Activated CD4-positive, alpha-beta T cell treated with anti-CD3 and anti-CD28 coated beads, Interleukin-2, amount 50 U/mL, for 4 hours (primary cell): ENCODE results near the gene ZNF415.
A peak's percentile ranks its signal among the peaks of the same experiment; 100 is the strongest.
"Not testable (repeated sequence)": the region's sequence is repeated elsewhere in the genome, so short reads cannot be mapped to it uniquely, and the experiment has no call there.

ENCODE experiments used
- DNase-seq, 2 experiments: peaks; one replicate each; pipeline ENCODE4 v3.0.0-alpha.2; 2020

ZNF415 gene

GRCh38 chr19:53132141-53132991 is at the start of gene ZNF415:
TSS of gene ZNF415 (minus strand) at chr19:53132910. CDS start at chr19:53122676, 10,234 bp downstream.
- peak in 1 of 2 experiments; percentile 8 for DNase-seq

DNA sequence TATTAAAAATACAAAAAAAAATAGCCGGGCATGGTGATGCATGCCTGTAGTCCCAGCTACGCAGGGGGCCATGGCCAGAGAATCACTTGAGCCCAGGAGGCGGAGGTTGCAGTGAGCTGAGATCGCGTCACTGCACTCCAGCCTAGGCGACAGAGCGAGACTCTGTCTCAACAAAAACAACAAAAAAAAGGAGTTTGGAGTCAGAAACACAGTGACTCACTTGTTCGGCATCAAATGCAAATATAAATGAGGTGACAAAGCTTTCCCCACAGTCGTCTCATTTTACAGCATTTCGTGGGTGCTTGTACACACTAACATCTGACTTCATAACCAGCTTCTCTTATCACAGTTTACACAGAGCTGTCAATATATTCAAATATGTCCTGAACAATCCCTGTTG is 49.5 kb upstream of the ZNF415 start:
- DNase-seq: no peak

DNA sequence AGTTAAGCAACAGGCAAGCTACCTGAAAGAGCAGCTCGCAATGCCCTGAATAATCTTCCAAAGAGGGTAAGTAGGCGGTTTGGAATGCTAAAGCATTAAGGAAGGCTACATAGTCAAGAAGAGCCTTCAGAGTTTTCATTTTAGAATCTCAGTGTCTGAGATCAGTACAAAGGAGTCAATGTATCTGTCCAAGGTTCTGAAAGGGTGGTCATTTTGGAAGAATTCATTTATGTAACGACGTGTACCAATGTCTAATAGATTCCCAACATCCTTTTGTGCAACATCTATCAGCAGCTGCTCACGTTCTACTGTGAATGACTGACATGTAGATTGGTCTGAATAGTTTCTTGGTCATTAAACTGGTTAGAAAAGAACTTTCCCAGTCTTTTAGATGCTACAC is 45.3 kb upstream of the ZNF415 start:
- DNase-seq: no peak

GRCh38 chr19:53172889-53173288 is 40.2 kb upstream of the ZNF415 start:
- DNase-seq: no peak

GRCh38 chr19:53165691-53166091 is 33.0 kb upstream of the ZNF415 start:
- no peak for DNase-seq

DNA sequence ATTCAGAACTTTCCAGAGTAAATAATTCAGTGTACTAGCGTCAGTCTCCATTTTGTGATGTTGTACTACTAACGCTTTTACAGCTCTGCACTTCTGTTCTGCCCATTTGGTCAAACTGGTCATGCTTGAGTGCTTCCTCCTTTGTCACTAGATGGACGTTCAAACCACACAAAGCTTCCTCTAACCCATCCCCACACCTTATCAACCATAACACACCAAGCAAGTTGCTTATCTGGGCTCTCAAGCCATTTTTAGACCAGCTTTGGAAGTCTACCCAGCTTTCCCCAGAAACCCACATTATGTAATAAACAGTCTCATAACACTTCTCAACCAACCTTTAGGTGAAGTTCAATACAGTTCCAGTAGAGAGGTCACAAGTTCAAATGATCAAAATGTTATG is 28.4 kb upstream of the ZNF415 start:
- DNase-seq: no peak

GRCh38 chr19:53160350-53160749 is 27.6 kb upstream of the ZNF415 start:
- no peak for DNase-seq

GRCh38 chr19:53158119-53158656 is 25.5 kb upstream of the ZNF415 start:
- DNase-seq: peak; percentile 3 to 11

GRCh38 chr19:53157626-53158025 is 24.9 kb upstream of the ZNF415 start:
- DNase-seq: no peak

- DNase-seq: no peak
These were observed 24.1 kb upstream of the ZNF415 start for GRCh38 chr19:53156850-53157249.

GRCh38 chr19:53147645-53148044 is 14.9 kb upstream of the ZNF415 start:
- no peak for DNase-seq

- no peak for DNase-seq
These were observed 7.6 kb upstream of the ZNF415 start for GRCh38 chr19:53140351-53140750.

DNA sequence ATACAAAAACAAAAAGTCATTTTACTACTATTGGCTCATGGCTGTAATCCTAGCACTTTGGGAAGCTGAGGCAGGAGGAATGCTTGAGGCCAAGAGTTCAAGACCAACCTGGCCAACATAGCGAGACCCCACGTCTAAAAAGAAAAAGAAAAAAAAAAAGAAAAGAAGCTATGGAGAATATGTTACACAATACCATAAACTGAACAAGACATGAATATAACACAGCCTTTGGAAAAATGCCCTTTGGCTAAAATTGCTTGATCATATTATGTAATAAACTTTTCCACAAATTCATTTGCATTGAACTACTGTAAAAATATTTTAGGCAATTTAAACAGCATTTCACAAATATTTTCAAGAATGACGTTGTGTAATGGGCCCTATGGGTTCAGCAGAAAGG is 3.7 kb upstream of the ZNF415 start:
- no peak for DNase-seq

DNA sequence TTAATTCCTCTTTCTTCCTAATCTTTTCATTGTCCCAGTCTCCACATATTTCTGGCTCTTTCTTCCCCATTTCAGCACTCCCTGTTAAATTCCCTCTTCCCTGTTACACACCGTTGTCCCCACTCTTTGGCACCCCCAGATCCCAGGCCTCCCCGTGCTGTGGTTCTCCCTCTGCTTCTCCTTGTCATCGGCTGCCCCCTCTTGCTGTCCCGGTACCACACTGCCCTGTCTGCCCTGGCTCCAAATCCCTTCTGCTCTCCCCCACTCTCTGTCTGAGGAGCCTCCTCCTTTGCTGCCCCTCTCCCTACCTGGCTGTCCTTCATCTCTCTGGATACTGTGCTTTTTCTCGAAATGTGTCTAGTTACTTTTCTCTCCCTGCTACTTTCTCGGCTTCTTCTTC is 983 bp downstream of the ZNF415 start:
- no peak for DNase-seq

- DNase-seq: no peak
These were observed 1.6 kb downstream of the ZNF415 start for GRCh38 chr19:53131085-53131590.

GRCh38 chr19:53130506-53130905 is 2.2 kb downstream of the ZNF415 start:
- no peak for DNase-seq

- DNase-seq: not testable (repeated sequence)
These were observed 5.8 kb downstream of the ZNF415 start for GRCh38 chr19:53126733-53127526.

- DNase-seq: no peak
These were observed 9.3 kb downstream of the ZNF415 start for GRCh38 chr19:53123400-53123799.

GRCh38 chr19:53112286-53112685 is 20.4 kb downstream of the ZNF415 start:
- no peak for DNase-seq

DNA sequence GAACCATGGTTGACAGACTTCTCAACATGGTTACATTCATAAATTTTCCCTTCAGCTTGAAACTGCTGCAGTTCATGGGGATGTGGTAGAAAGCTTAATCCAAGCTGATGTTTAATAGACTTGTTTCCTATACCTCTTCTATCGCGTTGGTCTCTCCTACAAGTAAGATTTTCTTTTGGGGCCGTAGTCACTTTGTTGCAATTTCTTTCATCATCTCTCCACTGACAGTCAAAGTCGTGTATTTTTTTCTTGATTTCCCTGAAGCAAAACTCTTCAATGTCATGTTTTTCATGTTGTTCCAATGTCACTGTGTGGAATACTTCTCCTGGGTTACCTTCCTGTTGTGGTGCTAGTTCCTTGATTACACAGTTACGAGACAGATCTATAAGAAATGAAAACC is 23.2 kb downstream of the ZNF415 start:
- no peak for DNase-seq

DNA sequence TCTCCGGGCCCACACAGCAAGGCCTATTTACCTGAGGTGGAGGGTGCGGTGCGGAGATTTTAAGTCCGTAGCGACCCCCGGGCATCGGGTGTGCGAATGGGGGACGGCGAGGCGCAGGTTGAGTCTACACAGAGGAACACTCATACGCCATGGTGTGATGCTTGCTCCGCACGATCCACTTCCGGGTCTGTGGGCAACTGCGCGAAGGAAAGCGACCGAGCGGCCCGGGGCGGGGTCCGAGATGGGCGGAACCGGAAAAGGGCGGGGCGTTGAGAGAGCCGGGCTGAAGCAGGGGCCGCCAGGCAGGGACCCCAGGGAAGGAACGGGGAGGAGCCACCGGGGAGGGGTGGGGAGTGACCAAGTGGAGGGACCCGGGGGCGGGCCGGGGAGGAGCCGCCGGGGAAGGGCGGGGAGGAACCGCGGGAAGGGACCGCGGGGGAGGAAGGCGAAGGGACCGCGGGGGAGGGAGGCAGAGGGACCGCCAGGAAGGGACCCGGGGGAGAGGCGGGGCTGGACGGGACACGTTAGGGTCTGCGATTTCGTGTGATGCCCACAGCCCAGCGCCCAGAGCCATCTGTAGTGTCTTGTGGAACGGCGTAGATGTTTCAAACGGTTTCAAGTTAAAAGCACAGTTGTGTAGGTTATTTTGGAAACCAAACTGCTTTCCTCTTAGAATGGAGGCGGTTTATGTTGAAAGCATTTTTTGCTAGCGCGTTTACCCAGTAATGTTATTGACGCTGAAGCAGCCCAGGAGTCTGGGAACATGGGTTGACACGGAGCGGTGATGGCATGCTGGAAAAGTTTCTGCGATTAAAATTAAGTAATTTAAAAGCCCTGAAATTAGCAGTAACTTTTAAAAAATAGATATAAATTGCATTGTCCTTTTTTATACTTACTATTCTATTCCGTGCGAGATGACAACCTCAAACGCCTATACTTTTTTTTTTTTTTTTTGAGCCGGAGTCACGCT is 29.2 kb downstream of the ZNF415 start, which contains the start of gene ZNF160:
Gene ZNF160 (minus strand): TSS at position 189 of the 970 bp plus-strand sequence. CDS start 17,146 bp downstream, outside the sequence.
- DNase-seq: peak; percentile 99

- DNase-seq: peak; percentile 24 to 25
These were observed 29.9 kb downstream of the ZNF415 start for GRCh38 chr19:53102756-53103233.
